H4 (cell line): ENCODE data around the gene SMARCD1. TPM values are rescaled to one million over a fixed set of nuclear protein-coding genes. Genes with fewer than 3 reads are reported as not detected.
"Not testable (repeated sequence)": the region's sequence is repeated elsewhere in the genome, so short reads cannot be mapped to it uniquely, and the experiment has no call there.

Experiments
- DNase-seq: peaks from one replicate; pipeline ENCODE4 v3.0.0-alpha.2; 2015; ENCODE audit warnings: low spot score
- total RNA-seq: library from RNA; depleted of rRNA; stranded (reverse); fragments of >200 nt; shearing (Covaris generic); gene quantifications from 2 replicates; pipeline ENCODE4 v1.2.3, GENCODE V29; 2014

Gene SMARCD1
- total RNA-seq, 1 experiment from 2014 or later = 64.3 TPM

DNA sequence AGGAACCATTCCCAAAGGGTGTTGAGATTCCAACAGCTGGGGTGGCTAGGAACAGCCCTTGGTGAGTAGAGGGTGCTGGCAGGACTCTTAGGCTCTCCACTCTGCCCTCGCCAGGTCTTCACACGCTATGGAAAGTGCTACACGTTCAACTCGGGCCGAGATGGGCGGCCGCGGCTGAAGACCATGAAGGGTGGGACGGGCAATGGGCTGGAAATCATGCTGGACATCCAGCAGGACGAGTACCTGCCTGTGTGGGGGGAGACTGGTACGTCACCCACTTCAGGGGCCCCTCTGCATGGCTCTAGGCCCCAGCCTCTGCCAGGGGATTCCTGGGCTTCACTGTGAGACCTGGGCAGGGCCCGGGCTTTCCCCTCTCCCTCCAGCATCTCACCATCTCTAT is 8.0 kb upstream of the SMARCD1 start:
- no peak for DNase-seq

DNA sequence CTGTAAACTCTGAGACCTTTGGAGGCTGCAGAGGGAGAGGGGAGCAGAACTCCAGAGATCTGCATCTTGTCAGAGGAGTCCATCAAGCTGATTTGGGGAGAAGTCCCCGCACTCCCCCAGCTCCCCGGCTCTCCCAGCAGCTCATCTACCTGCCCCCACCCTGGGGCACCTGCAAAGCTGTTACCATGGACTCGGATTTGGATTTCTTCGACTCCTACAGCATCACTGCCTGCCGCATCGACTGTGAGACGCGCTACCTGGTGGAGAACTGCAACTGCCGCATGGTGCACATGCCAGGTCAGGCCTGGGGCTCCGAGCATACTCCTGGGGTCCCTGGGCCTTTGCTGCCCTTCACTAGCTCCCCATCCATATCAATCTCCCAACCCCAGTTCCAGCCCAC is 6.9 kb upstream of the SMARCD1 start:
- DNase-seq = no peak

DNA sequence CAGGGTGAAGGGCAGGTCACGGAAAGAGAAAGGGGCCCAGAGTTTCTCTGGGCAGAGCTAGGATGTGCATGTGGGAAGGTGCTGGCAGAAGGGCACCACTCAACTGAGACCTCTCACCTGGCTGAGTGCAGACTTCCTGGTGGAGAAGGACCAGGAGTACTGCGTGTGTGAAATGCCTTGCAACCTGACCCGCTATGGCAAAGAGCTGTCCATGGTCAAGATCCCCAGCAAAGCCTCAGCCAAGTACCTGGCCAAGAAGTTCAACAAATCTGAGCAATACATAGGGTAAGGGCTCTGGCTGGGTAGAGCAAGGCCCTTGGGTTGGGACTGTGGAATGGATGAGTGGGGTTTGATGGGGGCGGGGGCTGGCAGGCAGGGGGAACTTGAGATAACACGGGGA is 5.4 kb upstream of the SMARCD1 start:
- DNase-seq = no peak

DNA sequence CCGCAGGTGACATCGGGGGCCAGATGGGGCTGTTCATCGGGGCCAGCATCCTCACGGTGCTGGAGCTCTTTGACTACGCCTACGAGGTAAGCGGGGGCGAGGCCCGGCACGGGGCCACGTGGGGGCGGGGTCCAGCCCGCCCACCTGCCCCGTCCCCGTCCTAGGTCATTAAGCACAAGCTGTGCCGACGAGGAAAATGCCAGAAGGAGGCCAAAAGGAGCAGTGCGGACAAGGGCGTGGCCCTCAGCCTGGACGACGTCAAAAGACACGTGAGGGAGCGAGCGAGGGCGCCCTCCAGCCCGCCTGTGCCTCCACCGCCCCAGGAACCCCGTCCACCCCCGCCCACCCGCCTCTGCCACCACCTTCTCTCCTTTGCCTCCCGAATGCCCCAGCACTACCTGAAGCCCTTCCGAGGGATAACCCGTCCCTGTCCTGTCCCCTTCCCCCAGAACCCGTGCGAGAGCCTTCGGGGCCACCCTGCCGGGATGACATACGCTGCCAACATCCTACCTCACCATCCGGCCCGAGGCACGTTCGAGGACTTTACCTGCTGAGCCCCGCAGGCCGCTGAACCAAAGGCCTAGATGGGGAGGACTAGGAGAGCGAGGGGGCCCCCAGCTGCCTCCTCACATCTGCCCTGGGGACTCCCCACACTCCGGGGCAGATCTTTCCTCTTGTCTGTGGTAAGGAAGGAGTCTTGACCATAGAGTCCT is 3.9 kb upstream of the SMARCD1 start:
- DNase-seq = no peak

DNA sequence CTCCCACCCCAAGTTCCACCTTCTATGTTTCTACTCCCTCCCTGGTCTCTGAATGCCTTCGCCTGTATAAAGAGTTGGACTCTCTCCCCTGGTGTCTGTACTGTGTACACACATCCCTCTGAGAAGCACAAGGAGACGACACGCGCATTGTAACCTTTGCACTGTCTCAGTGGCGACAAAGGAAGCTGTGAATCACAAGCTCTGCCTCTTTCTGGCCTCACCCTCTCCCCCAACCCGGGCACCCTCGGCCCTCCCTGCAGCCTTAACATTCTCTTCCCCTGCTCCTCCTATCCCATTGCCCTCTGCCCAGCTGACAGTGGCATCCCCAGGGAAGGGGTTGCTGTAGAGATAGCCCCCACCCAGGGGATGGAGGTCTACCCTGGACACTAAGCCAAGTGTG is 2.5 kb upstream of the SMARCD1 start:
- no peak for DNase-seq

DNA sequence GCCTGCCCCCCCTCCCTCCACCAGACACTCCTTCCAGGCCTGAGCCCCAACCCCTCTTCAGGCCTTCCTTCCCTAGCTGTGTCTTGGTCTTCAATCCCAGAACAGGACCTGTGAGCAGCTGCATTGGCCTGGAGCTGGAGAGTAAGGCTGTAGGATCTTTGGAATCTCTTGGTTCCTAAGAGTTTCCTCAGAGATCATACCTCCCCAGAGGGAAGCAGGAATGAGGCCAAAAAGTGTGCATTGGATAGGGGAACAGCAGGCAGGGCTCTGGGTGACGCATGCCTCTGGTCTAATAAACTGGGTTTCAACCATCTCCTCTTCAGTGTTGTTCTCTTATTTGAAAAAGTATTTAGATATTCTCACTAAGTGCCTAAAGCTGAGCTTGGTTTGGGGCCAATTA is 1.8 kb upstream of the SMARCD1 start:
- DNase-seq = no peak

DNA sequence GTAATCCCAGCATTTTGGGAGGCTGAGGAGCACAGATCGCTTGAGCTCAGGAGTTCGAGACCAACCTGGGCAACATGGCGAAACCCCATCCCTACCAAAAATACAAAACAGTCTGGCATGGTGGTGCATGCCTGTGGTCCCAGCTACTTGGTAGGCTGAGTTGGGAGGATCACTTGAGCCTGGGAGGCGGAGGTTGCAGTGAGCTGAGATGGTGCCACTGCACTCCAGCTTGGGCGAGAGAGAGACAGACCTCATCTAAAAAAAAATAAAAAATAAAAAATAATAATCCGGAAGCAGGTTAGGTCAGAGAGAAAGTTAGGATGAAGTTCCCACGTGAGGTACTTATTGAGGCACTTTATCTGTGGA is 750 bp upstream of the SMARCD1 start:
- not testable (repeated sequence) for DNase-seq

DNA sequence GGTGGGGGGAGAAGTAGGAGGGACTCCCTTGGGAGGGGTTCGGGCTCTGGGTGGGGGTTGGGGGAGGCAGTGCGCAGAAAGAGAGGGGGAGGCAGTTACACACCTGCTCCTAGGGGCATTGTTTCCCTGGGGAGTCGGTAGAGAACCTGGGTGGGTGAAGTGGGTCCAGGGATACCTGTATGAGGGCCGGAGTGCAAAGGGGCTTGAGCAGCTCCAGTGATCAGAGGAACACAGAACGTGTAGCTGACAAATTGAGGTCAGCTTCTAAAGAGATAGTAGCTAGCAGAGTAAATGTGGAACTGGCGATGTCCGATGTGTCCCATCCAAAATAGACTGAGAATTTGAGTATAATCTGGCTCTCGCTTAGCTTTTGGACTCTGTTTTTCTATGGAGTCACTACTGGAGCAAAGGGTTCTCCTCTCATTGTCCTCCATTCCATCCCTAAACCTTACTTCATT is 502 bp downstream of the SMARCD1 start:
- DNase-seq = no peak

DNA sequence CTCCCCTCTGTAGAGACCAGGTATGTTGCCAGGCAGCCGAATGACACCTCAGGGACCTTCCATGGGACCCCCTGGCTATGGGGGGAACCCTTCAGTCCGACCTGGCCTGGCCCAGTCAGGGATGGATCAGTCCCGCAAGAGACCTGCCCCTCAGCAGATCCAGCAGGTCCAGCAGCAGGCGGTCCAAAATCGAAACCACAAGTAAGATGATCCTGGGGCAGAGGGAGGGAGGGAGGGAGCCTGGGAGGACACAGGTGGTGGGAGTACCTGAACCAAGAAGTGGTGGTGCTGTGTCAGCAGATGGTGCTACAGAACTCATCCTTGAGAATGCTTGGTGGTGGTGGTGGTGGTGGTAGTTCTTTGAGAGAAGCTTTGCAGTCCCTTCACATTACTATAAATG is 1.0 kb downstream of the SMARCD1 start:
- DNase-seq = no peak

DNA sequence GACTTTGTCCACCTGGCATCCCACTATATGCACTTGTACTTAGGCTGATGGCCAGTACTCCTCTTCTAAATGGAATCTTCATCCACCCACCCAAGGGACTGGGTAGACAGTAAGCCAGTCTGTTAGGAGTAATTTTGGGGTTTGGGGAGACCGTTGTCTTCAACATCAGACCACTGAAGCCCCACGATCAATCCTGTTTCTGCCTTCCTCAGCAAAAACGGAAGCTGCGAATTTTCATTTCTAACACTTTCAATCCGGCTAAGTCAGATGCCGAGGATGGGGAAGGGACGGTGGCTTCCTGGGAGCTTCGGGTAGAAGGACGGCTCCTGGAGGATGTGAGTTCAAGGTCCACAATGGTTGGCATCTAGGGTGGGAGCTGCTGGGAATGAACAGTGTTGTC is 2.0 kb downstream of the SMARCD1 start:
- no peak for DNase-seq

DNA sequence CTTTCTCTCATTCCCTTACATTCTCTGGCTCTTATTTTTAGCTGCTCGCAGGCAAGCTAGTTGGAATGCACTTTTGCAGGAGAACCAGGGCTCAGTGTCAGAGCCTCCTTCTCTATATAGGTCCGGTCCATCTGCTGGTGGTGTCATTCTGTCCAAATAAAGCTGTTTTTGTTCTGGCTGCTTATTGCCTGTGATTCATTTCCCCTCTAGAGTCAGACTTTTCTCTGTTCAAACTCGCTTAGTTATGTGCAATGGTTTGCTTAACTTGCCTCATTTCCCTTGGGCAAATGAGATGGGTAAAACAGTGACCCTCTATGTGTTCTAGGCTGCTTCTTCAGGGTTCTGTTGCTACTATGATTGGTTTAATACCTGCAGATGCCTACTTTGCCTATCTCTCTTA is 2.9 kb downstream of the SMARCD1 start:
- no peak for DNase-seq

DNA sequence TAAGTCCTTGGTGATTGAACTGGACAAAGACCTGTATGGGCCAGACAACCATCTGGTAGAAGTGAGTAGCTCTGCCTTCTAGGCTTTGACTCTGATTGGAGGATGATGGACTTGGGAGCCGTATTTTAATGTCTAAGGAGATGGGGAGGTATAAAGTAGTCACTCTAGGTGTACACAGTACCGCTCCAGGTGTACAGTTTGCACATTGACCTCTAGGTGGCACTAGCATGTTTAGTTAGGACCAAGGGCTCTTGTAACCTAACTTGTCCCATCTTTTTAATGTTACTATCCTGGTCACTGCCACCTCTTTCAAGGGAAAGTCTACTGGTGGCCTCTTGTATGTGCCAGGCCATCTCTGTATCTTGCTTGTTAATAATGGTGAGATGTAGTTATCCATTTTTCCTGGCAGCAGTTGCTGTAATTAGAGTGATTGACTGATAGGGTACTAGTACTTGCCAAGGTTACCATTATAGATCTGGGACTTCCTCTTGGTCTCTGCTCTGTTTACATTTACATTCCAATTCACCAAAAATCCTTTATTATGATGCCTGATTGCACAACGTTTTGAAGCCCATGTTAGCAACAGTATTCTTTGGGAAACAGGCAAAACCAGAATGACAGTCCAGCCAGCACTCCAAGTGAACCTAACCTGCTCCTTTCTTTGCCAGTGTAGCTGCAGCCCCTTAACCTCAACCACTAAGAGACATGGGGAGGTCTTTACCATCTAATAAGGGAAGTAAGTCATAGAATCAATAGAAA is 3.6 kb downstream of the SMARCD1 start:
- peak; percentile 58 for DNase-seq

DNA sequence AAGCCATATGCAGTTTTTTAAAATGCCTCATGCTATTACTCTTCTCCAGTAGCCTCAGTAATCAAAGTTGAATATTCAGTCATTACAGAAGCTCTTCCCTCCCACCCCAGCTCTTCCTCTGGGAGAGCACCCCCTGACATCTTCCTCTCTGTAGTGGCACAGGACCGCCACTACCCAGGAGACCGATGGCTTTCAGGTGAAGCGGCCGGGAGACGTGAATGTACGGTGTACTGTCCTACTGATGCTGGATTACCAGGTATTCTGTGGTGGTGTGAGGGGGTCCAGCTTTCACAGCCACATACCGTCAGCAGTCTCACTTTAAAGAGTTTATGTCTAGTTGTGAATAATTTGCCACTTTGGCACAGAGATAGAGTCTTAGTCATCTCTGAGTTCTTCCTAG is 4.6 kb downstream of the SMARCD1 start:
- no peak for DNase-seq

DNA sequence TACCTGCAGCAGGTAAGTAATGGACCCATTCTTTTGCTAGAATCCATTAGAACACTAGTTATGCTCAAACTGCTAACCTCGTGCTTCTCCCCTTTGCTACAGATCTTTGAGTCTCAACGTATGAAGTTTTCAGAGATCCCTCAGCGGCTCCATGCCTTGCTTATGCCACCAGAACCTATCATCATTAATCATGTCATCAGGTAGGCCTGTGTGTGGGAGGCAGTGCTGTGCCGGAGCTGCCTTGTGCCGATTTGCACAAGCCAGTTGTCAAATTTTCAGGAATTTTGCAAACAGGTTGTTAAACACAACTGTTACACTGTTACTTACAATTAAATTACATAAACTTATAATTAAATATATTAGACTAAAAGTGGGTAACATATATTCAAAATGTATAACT is 5.2 kb downstream of the SMARCD1 start:
- no peak for DNase-seq

DNA sequence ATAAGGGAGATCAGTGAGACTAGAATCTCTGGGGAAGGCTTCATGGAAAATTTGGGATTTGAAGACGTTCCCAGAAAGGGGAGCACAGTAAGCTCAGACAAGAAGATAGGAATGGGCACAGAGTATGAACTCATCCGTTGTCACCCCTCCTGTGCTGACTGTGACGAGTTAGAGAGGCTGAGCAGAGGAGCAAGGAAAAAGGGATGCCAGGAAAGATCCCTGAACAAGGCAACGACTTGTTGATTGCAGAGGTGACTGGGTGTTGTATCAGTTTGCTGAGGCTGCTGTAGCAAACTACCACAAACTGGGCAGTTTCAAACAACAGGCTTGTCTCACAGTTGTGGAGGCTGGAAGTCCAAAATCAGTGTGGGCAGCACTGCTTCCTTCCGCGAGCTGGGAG is 12.8 kb downstream of the SMARCD1 start:
- DNase-seq = no peak

DNA sequence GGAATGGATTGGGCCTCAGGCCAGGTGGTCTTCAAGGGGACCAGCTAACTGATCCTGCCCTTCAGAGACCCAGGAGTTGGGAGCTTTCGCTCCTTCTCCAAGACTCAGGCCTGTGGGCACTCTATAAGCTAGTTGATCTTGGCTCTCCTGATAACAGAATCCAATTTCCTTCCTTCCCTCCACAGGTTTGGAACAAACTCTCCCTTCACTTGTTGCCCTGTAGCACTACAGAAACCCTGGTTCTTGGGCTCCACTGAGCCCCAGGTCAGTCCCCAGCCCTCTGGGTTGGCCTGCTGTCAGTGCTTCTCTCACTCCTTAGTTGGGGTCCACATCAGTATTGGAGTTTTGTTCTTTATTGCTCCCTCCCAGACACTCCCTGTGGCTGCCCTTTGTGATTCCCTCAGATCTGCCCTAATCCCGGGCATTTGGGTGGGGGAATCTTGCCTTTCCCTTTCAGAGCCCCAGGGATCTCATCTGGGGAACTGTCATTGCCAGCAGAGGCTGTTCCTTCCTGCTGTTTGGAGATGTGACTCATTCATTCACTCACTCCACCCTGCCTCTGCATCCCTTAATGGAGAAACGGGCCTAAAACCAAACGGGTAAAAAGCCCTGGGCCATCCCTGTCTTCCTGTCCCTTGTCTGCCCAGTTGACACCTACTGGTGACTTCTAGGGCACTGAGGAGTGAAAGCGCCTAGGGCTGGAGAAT is 14.3 kb downstream of the SMARCD1 start:
- no peak for DNase-seq

DNA sequence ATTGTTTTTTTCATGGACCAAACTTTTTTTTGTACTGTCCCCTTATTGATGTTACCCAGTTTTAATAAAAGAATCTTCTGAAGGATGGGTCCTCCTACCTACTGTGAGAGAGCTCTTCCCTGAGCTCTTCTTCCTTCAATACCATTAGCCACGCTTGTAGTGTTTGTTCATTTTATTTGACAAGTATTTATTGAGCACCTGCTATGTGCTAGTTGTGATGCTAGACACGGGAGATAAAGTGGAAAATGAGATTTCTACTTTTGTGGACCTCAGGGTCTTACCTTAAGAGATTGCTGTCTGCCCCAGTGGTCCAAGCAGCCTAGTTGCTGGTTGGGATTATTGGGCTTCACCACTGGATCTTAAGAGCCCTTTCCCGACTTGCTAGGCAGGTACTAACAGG is 15.4 kb downstream of the SMARCD1 start:
- no peak for DNase-seq

DNA sequence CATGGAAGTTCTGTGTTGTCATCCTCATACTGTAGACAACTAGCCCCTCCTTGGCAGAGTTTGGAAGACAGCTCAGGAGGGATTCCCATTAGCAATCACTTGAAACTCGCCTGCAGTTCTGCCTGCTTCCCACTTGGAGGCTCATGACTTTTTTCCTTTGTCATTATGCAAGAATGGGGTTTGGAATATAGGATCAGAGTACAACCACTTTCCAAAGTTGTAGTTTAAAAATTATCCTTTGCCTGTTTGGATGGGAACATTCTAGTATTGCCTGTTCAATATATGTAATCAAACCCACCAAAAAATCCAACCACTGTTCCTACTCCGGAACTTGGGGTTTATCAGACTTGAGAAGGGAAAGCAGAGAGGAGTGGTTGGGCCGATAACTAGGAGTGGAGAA is 16.5 kb downstream of the SMARCD1 start:
- DNase-seq = peak; percentile 48

DNA sequence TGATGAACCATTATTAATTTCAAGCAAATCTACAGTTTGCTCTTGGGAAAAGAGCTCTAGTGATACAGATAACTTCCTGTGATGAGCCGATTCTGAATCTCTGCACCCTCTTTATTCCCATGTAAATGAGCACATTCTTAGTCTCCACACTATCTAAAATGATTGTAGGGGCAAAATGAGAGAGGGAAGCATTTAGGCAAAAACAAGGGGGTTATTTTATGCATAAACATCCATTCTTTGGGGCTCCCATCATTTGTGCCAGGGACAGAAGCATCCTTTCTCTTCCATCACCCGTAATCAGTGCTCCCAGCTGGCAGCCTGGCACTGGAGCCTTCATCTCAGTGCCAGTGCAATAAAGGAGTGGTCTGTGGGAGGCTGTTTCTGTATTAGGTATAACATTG is 17.0 kb downstream of the SMARCD1 start:
- DNase-seq = no peak

DNA sequence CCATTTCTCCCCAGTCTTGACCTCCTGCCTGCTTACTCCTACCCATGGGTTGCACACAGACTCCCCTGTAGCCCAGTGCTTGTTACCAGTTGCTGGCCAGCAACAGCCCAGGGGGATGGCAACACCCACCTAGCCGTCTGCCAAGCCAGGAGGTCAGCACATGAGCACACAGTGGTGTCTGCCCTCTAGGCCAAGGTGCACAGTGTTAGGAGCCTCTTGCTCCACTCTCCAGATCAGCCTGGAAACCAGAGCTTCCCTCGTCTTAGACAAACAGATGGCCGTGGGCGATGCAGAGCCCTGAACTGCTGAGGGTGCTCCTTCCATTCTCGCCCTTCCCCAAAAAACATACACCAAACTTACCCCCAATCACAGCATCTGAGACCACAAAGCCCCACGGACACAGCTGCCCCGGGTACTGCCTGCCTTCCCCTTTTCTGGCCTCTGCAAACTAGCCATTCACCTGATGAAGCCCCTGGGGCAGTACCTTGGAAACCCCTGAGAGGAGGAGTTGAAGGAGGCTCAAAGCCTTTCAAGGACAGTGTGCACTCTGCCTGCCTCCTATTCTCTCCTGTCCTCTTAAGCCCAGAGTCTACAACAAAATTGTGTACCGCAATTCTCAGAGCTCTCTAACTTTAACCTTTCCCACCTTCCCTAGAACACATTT is 17.6 kb downstream of the SMARCD1 start:
- DNase-seq = no peak

DNA sequence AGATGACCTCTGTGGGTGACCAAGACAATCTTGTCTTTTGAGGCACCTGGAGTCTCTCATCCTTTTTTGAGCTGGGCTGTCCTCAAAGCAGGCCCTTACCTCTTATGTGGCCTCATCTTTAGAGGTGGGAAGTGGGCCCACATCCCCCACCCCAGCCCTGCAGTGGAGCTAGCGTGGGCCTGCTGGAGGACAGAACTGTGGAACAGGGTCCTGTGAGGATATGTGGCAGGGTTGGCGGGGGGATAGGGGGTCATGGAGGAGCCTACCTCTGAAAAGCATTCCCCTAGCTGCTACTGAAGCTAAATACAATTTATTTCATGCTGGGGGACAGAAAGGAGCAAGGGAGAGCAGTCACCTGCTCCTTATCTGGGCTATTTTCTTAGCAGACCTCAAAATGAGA is 18.2 kb downstream of the SMARCD1 start:
- no peak for DNase-seq

DNA sequence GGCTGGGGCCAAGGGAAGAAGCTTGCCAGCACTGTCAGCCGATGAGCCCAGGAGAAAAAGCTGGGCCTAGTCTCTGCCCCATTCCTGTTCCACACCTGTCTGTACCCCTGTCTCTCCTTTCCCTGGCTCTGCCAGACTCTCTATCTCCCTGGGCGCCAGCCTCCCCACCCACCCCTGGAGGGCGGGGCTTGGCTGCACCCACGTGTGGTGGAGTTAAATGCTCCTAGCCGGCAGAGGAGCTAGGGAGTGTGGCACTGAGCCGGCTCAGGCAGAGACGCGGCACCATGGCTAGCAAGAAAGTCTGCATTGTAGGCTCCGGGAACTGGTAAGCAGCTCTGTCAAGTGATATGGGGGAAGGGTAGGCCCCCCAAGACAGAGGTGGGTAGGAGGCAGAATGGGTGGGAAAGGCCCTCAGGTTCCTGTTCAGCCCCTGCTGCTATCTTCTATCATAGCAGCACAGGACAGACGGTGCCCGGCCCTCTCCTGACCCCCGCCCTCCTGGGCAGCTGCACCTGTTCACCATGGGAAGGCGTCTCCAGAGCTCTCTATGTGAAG is 18.7 kb downstream of the SMARCD1 start, which contains the start of gene GPD1:
TSS of gene GPD1 (plus strand) at position 242 of the 555 bp plus-strand sequence. CDS start at position 285, 43 bp downstream.
- peak; percentile 33 for DNase-seq
